ENCODE results near the gene CERS1.

- TF ChIP-seq GLI2 (tag by site-specific recombination; IDR thresholded peaks at IDR 0.05; ENCODE audit: borderline replicate concordance, low read depth) = no peak
- no peak for TF ChIP-seq ZNF416 (tag by site-specific recombination; IDR thresholded peaks at IDR 0.05)
- TF ChIP-seq CTCF (tag by site-specific recombination; IDR thresholded peaks at IDR 0.05) = peak; percentile 21; the same call in 1 of the 2 replicates
- peak; percentile 81 for TF ChIP-seq ZBTB21 (tag by site-specific recombination; IDR thresholded peaks at IDR 0.05)
These were observed 23.3 kb upstream of the CERS1 start, which contains the start of the genes COPE and DDX49 for GRCh38 chr19:18919086-18919899.

All from HEK293 (cell line).